Measurements from ENCODE around the gene ADA. TPM values are rescaled to one million over a fixed set of nuclear protein-coding genes. Genes with fewer than 3 reads are reported as not detected.

The ADA gene
- total RNA-seq, result 11.7 and 26.5 TPM in 2 replicates

DNA sequence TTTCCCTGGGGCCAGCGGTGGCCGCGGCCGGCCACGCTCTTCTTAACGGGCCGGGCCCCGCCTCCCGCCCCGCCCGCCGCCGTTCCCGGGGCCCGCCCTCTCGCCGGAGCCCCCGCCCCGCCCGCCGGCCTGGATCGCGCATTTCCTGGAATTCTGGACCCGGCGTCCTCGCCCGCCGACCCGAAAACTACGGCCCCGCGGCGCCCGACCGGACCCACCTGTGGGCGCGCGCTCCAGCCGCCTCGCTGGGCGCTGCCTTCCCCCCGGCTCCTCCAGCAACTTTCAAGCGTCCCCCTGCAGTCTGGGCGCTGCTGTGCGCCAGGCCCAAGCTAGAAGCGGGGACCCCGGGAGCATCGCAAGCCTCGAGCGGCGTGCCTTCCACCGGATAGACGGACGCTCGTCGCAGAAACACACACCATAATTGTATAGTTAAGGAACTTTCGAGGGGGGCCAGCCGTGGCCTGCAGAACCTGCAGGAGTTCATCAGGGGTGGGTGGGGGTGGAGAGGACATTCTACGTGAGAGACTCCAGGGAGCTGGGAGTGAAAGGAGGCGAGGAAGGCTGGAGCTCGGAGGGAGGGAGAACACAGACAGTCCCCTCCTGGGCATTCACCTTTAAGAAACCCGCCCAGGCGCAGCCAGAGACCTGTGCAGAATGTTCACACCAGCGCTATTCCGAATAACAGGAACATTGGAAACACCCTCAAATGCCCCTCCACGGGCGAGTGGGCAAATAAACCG lies at the start of gene ADA:
ADA (minus strand) TSS at position 16 of the 740 bp plus-strand sequence. CDS start 92 bp downstream, outside the sequence.

GRCh38 chr20:44582311-44583025 lies 69.0 kb downstream of the ADA start, which contains the start of gene PKIG:
PKIG (plus strand) TSS chr20:44582579; CDS start chr20:44614557, 31,978 bp downstream.

Other genes starting within 250 kb of the ADA start
- 21.7 and 28.3 TPM in 2 replicates for gene TTPAL, start 175.8 kb downstream of the ADA start, total RNA-seq
- 116 and 119 TPM in 2 replicates for gene SERINC3, start 129.6 kb downstream of the ADA start, total RNA-seq
- 40.1 and 139 TPM in 2 replicates for gene PKIG, start 69.1 kb downstream of the ADA start, total RNA-seq
- gene CCN5, start 63.7 kb upstream of the ADA start, total RNA-seq, result 6.1 and 129 TPM in 2 replicates
- 1.4 and 3.3 TPM in 2 replicates for gene KCNK15, start 94.2 kb upstream of the ADA start, total RNA-seq
- gene RIMS4, start 158.8 kb upstream of the ADA start, total RNA-seq, result not detected in 2 replicates
- gene YWHAB, start 234.0 kb upstream of the ADA start, total RNA-seq, result 70.9 and 105 TPM in 2 replicates

All from subcutaneous preadipocyte (primary cell).